HepG2 (cell line): Measurements from ENCODE around the gene GPR85. TPM values are rescaled to one million over a fixed set of nuclear protein-coding genes. Genes with fewer than 3 reads are reported as not detected.
"Not testable (repeated sequence)": the region's sequence is repeated elsewhere in the genome, so short reads cannot be mapped to it uniquely, and the experiment has no call there.

Experiments
- ATAC-seq: fragments of 200-7000 bp; cut with Tn5 transposase; 3 replicates; pipeline ENCODE4 v1.9.1; 2020; ENCODE audit warnings: mild to moderate bottlenecking, moderate library complexity
- BruUV-seq: library from RNA; stranded (reverse); fragments of 400-500 nt; replicated peaks from 2 replicates; lab custom pipeline; 2021; lab: Mats Ljungman, UMichigan
- CTCF ChIA-PET: fragments of 300-600 bp; formaldehyde crosslinking; extraction: SDS; loops from one replicate; lab custom pipeline; 2021; ENCODE audit warnings: low total read pairs, inconsistent platforms, low intra/inter-chr PET ratio; lab: Yijun Ruan, JAX
- POLR2A ChIA-PET: fragments of 350-600 bp; sonication (Branson Sonifier 250); formaldehyde crosslinking; loops from one replicate; lab custom pipeline; 2020; ENCODE audit warnings: antibody characterized with exemption, inconsistent platforms; lab: Yijun Ruan, JAX
- DNase-seq: peaks from one replicate; pipeline ENCODE4 v3.0.0-alpha.2; 2015; ENCODE audit warnings: low spot score
- FAIRE-seq: peaks from 3 replicates; lab custom pipeline; 2011; peaks lifted over from hg19 to GRCh38; lab: Jason Lieb, UNC
- H2AFZ ChIP-seq: one replicate; pipeline ENCODE4 v1.6.1; 2011; ENCODE audit warnings: low read length, inconsistent platforms
- H3K27ac ChIP-seq: fragments of 300-600 bp; 3 replicates; pipeline ENCODE4 v1.8.0; 2011; ENCODE audit warnings: mixed run types, mild to moderate bottlenecking, mixed read lengths, low read length, inconsistent platforms; ENCODE audit not compliant: insufficient read depth; ENCODE audit errors: extremely low read length
- H3K27me3 ChIP-seq, 2 experiments: fragments of 200-600 bp in 1 of 2; 2 replicates in 1 of 2; 3 replicates in 1 of 2; pipeline versions ENCODE4 v1.6.0 to v1.8.0; 2011; ENCODE audit warnings: low read length in 2 of 2, mild to moderate bottlenecking in 2 of 2, moderate library complexity in 2 of 2, inconsistent platforms in 1 of 2; ENCODE audit not compliant: insufficient read depth in 2 of 2, control insufficient read depth in 1 of 2
- H3K36me3 ChIP-seq, 2 experiments: fragments of 200-600 bp in 1 of 2; replicated peaks in 1 of 2; 2 replicates in 1 of 2; 3 replicates in 1 of 2; pipeline versions ENCODE4 v1.5.1 to v1.8.0; 2011; ENCODE audit warnings: low read length in 2 of 2, inconsistent platforms in 1 of 2; ENCODE audit not compliant: insufficient read depth in 2 of 2, control insufficient read depth in 1 of 2
- H3K4me1 ChIP-seq: 2 replicates; pipeline ENCODE4 v1.5.1; 2012; ENCODE audit warnings: low read length, inconsistent platforms; ENCODE audit not compliant: insufficient read depth
- H3K4me2 ChIP-seq: 2 replicates; pipeline ENCODE4 v1.6.0; 2011; ENCODE audit warnings: low read depth, low read length, inconsistent platforms
- H3K4me3 ChIP-seq, 3 experiments: fragments of 200-600 bp in 1 of 3; sonication (generic), shearing (Covaris generic) in 1 of 3; replicated peaks in 1 of 3; 2 replicates each; pipeline ENCODE4 v1.5.1; 2011 to 2016; ENCODE audit warnings: low read length in 3 of 3, inconsistent platforms in 2 of 3, low read depth in 2 of 3, mild to moderate bottlenecking in 2 of 3, control low read depth in 1 of 3, mixed read lengths in 1 of 3; ENCODE audit not compliant: insufficient read depth in 1 of 3
- H3K79me2 ChIP-seq: one replicate; pipeline ENCODE4 v1.6.1; 2011; ENCODE audit warnings: low read length, inconsistent platforms; ENCODE audit not compliant: insufficient read depth
- H3K9ac ChIP-seq: 2 replicates; pipeline ENCODE4 v1.6.0; 2011; ENCODE audit warnings: mild to moderate bottlenecking, low read depth, low read length, inconsistent platforms; ENCODE audit not compliant: insufficient read depth
- H3K9me3 ChIP-seq: 2 replicates; pipeline ENCODE4 v1.5.1; 2012; ENCODE audit warnings: mild to moderate bottlenecking, low read length
- H4K20me1 ChIP-seq: 2 replicates; pipeline ENCODE4 v1.6.0; 2011; ENCODE audit warnings: inconsistent platforms, mild to moderate bottlenecking, low read length, moderate library complexity; ENCODE audit not compliant: insufficient read depth
- CTCF ChIP-seq: sonication (generic); formaldehyde crosslinking; IDR thresholded peaks from 2 replicates; pipeline ENCODE4 v1.5.0; 2020; ENCODE audit warnings: mild to moderate bottlenecking, missing genetic modification reagents, moderate library complexity
- STAG1 ChIP-seq: sonication (generic); formaldehyde crosslinking; IDR thresholded peaks from 2 replicates; pipeline ENCODE4 v1.4.0; 2020; ENCODE audit warnings: missing genetic modification reagents
- ZNF576 ChIP-seq: sonication (generic); formaldehyde crosslinking; IDR thresholded peaks from 2 replicates; pipeline ENCODE4 v1.4.0; 2020; ENCODE audit warnings: mild to moderate bottlenecking, missing genetic modification reagents
- WGBS: methylation state at CpG from one replicate; pipeline ENCODE4 v1.1.6; 2017; ENCODE audit warnings: low lambda C conversion rate; 5-methylcytosine and 5-hydroxymethylcytosine counted together
- in situ Hi-C: cut with HindIII; loops from 2 replicates; pipeline ENCODE4 v1.10.0; 2017; ENCODE audit warnings: low pct_unique_long_range_greater_than_20kb; ENCODE audit not compliant: extremely low pct_ligation_motif_present
- intact Hi-C: fragments of 100-400 bp; cut with micrococcal nuclease; formaldehyde crosslinking; loops from one replicate; pipeline ENCODE4 v1.10.0; 2022; ENCODE audit not compliant: unreplicated experiment
- polyA plus RNA-seq, 8 experiments: library from polyadenylated mRNA; depleted of rRNA in 3 of 8; stranded (reverse) in 7 of 8; unstranded in 1 of 8; fragments of >200 nt; fragmentation: Illumina TruSeq in 4 of 8; extraction: Trizol in 4 of 8; gene quantifications; 2 replicates each; pipeline versions ENCODE4 v1.2.1 to v1.2.3, GENCODE V29; 2011 to 2016; ENCODE audit warnings: low read depth in 4 of 8, missing spikeins in 1 of 8, mixed read lengths in 1 of 8; ENCODE audit not compliant: insufficient read depth in 1 of 8
- total RNA-seq, 5 experiments: library from RNA; depleted of rRNA; stranded (reverse); fragments of >200 nt; fragmentation: Illumina TruSeq; extraction: Trizol; gene quantifications; 2 replicates each; pipeline ENCODE4 v1.2.3, GENCODE V29; 2016; ENCODE audit warnings: low read depth in 1 of 5

Gene GPR85
- total and polyA plus RNA-seq, 2 of the 13 experiments (the other 11 are each of a cell fraction or from before 2014, with no cell fraction given), result not detected

- H2AFZ ChIP-seq, CTCF ChIA-PET, H3K36me3 ChIP-seq, in situ Hi-C loops, ATAC-seq, FAIRE-seq, intact Hi-C loops, H4K20me1 ChIP-seq, H3K27ac ChIP-seq, H3K9me3 ChIP-seq, H3K4me2 ChIP-seq, POLR2A ChIA-PET, H3K4me3 ChIP-seq, H3K9ac ChIP-seq, BruUV-seq, H3K27me3 ChIP-seq, DNase-seq, H3K79me2 ChIP-seq, H3K4me1 ChIP-seq: not testable (repeated sequence)
- TF ChIP-seq ZNF576 (CRISPR knock-in tag) (peak; percentile 86; the same call in 1 of the 2 replicates), CTCF (CRISPR knock-in tag) (peak; percentile 30), STAG1 (CRISPR knock-in tag) (peak; percentile 35)
- WGBS, result 0% methylated on average over 2 of the region's 3 CpGs
These were observed 32.4 kb downstream of the GPR85 start for GRCh38 chr7:113054272-113054671.

GRCh38 chr7:113049221-113049620 is 37.4 kb downstream of the GPR85 start:
- H3K4me2 ChIP-seq, H3K27me3 ChIP-seq, POLR2A ChIA-PET, H3K4me3 ChIP-seq, intact Hi-C loops, ATAC-seq, H4K20me1 ChIP-seq, CTCF ChIA-PET, H3K27ac ChIP-seq, in situ Hi-C loops, H3K9me3 ChIP-seq, H2AFZ ChIP-seq, H3K36me3 ChIP-seq, H3K79me2 ChIP-seq, FAIRE-seq, H3K9ac ChIP-seq, H3K4me1 ChIP-seq, BruUV-seq, DNase-seq: not testable (repeated sequence)
- 0% methylated on average over 1 of the region's 1 CpG for WGBS
